ENCODE results near the gene RHBDF2.
A peak's percentile ranks its signal among the peaks of the same experiment; 100 is the strongest.

Gene RHBDF2
- 16.6 to 34.4 (median 20.3) reads per million in 4 donors for total RNA-seq

DNA sequence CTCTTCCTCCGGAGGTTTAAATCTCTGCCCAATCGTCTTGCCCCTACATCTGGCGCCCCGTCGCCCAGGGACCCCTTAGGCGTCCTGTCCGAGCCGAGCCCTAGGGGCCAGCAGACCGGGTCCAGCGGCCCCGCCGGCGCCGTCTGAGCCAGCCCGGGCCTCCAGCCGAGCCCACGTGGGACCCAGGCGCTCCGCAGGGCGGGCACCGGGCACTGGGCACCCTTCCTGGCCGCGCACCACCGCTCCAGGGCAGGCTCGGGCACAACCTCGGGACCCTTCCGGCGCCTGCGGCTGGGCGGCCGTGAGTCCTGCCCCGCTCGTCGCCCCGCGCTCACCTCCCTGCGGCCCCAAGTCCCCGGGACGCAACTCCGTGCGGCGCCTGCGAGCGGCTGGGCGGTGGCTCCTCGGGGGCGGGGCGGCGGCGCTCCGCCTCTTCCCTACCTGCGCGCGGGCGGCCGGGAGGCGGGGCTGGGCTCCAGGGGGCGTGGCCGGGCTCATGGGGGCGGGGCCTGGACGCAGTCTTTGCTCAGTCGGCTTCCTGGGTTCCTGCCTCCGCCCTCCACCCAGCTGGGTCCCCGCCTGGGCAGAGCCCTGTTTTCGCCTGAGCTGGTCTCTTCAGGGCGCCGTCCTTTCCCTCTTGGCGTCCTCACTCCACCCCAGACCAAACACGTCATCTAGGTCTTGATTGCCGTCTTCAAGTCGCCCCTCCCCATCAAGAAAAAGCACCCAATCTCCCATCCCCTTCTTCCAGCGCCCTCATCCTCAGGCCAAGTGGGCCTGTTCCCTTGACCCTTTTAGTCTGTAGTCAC is at the start of gene RHBDF2:
RHBDF2 (minus strand) TSS at position 406 of the 809 bp plus-strand sequence. CDS start 19,899 bp downstream, outside the sequence.
- peak; percentile 90 to 95 (median 92) for DNase-seq

DNA sequence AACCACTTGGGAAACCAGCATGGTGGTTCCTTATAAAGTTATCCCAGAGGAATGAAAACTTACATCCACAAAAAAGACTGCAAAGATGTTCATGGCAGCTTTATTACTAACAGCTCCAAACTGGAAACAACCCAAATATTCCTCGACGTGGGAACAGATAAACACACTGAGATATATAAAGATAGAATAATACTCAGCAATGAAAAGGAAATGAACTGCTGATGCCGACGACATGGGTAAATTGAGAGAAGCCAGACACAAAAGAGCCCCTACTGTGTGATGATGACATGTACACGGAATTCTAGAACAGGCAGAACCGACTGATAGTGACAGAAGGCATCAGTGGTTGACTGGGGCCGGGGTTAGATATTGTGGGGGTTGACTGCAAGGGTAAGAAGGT is 48.3 kb upstream of the RHBDF2 start:
- no peak for DNase-seq

DNA sequence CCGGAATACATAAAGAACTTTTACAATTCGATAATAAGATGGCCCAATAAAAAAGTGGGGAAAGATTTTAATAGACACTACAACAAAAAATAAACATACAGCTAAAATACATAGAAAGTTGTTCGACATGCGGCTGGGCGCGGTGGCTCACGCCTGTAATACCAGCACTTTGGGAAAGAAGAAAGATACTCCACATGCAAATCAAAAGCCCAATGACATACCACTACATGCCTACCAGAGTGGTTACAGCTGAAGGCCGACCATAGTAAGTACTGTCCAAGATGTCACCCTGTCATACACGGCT is 47.9 kb upstream of the RHBDF2 start:
- no peak for DNase-seq

DNA sequence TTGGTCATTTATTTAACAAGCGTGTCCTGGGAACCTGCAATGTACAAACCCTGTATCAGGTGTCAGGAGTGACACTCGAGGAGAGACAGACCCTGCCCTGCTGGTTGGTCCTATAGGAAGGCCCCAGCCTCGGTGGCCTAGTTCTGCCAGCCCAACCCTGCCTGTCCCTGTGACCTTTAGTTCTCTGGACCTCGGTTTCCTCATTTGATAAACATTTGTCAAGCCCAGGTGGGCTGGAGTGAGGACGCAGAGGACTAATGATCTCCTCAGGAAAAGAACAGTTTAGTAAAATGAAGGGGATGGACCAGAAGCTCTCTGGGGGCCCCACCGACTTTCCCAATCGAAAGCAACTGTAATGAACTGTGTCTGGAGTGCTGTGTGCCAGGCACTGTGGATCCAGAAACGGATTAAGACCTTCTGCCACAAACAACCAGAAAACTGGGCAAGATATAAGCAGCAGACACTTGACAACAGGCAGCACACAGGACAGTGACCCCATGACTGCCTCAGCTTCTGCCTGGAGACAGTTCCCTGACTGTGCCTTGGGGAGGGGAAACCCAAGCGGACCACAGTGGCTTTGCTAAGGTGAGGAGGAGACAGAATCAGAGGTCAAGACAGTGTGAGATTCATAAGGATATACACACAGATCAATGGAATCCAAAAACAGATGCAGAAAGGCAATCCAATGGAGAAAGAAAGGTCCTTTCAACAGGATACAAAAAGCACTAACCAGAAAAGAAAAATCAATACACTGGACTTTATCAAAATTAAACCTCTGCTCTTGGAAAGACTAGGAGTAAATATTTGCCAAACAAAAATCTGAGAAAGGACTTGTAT is 47.4 kb upstream of the RHBDF2 start:
- no peak for DNase-seq

DNA sequence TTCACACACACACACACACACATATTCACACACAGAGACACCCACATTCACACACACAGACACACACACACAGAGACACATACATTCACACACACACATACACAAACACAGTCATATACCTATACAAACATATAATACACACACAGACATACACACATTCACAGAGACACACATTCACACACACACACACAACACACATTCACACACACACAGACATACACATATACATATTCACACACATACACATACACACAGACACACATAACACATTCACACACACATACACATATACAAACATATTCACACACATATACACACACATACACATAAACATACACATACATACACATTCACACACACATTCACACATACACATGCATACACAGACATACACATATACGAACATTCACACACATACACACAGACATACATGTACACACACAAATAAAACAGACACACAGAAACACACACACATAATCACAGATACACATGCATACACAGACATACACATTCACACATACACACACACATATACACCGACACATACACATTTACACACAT is 46.5 kb upstream of the RHBDF2 start:
- no peak for DNase-seq

DNA sequence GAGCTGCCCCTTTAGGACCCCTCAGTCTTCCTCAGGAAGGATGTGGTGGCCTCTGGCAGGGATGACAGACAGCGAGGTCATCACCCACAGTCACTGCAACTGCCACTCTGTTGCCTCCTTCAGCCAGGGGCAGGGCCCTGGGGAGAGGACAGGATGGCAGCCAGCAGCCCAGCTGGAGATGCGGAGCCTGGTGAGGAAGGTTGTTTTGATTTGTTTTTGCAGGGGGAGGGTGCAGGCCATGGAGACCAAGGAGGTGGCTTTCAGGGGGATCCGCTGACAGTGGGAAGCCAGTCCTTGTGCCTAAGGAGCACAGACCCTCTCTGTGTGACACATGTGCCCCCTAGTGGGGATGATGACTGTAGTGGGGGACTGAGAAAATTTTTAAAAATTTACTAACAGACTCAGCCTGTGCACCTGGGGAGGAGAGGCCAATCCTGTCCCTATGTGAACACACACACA is 46.0 kb upstream of the RHBDF2 start:
- peak in 4 of 5 donors; percentile 30 to 45 (median 42) for DNase-seq

DNA sequence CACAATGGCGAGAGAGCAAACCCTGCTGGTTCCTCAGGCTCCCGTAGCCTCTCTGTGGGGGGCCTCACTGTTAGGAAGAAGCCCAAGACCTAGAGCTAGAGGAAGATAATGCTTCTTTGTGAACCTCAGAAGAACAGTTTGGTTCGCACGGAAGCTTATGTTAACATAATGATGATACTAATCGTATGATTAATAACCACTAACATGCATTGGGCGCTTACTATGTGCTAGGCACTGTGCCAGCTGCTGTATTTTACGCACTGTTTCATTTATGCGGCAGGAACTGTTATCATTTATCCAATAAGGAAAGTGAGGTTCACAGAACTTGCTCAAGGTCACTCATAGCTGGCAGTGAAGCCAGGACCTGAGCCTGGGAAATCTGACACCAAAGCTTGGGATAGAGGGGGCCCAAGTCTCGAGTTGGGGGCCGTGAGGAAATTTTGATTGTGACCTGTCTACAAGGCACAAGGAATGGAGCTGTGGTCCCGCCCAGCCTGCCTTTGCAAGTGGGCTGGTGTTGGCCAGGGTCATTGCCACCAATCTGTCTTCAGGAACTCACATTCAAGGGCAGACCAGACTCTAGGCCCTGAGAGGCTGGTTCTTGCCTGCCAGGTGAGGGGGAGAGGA is 45.4 kb upstream of the RHBDF2 start:
- DNase-seq, result no peak

DNA sequence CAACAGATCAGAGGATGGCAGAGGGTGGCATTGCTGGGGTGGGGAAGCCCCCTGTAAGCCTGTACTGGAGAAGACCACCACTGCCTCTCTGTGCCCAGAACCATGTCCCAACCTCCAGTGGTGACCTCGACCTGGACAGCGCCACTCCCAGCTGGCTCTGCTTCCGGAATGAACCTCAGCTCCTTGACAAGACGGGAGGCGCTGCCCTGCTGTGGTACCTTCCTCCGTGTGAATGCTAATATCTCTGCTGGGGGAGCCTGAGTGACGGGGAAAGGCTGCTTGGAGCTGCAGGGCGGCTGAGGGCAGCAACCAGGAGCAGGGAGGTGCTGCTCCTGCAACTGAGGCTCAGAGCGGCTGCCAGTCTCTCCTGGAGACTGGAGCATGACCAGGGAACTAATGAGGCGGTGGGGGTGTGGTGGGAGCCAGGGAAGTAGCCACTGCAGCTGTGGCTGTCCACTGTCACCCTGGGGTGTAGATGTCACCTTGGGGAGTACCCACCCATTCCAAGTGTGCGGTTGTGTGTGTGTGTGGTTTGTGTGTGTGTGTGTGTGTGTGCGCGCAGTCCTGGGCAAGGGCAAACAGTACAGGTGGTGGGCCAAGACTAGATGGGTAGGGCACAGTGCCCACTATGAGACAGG is 44.8 kb upstream of the RHBDF2 start:
- DNase-seq, result no peak

DNA sequence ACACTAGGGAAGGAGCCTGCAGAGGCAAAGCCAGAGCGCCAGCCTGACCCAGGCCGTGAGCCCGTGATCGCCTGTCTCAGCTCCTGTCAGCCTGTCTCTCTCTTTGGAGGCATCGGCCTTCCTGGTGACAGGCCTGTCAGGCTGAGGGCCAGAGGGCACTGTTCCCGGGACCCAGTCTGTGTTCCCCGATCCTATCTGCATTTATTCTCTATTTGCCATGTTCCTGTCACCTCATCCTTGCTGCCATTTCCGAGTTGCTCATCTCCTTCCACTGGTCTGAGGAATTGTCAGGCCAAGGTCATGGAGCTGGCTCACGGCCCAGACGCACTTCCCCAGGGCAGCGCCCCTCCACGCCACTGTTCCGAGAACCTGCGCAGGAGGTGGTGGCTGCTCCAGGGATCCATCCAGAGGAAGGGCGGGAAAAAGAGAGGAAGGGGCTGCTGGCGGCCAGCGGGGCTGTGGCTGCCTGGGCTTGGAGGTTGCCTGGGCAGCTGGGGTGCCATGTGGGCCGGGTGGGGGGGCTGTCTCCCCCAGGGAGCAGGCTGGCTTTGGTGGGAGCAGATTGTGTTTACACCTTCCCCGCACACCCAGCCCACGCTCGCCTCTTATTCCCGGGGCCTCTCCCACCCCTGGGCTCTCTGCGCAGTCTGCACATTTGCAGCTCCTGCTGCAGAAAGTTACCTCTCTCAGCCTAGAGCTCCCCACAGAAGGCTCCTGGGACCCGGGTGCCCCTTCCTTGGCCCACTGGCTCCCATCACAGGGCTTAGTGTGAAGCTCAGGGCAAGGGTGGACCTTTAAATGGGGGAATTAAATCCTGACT is 43.5 kb upstream of the RHBDF2 start:
- DNase-seq, result no peak

DNA sequence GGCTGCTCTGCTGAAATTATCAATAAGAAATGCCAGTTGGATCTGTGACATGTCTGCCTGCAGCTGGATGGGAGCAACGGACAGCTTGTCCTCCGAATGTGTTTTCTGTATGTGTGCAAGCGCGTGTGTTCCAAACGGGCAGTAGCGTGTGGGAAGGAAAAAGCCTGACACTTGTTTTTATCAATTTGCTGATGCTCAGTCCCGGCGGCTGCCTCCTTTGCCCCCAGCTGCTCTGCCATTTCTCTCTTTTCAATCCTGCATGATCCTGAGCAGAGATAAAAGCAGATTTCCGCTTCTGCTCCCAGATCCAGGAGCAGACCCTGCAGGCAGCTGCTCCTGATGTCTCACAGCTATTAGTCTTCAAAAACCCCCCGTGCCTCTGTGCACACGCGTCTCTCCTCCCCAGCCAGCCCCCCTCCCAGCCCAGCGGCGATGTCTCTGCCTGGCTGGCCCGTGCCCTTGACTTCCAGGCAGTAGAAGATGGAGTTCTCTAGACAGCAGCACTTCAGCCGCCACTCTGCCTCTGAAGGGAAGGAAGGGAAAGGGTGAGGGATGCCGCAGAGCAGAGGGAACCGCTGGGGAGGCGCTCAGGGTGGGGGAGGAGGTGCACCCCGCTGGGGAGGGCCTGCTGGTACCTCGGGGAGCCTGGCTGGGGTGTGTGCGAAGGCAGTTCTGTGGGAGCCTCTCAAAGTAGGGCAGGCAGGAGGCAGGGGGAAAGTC is 42.8 kb upstream of the RHBDF2 start:
- no peak for DNase-seq

DNA sequence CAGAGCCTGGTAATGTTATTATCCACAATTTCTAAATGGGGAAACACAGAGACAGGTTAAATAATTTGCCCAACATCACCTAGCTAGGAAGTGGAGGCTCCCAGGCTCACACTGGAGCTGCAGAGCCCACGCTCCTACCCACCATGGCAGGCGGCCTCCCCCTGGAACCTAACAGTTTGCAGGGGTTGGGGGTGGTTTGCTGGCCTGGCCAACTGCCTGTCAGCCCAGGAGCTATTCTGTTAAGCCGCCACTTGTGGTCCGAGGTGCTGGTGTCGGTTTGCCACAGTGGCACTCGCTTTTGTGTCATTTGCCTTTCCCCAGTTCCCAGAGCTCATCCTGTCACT is 42.2 kb upstream of the RHBDF2 start:
- no peak for DNase-seq

DNA sequence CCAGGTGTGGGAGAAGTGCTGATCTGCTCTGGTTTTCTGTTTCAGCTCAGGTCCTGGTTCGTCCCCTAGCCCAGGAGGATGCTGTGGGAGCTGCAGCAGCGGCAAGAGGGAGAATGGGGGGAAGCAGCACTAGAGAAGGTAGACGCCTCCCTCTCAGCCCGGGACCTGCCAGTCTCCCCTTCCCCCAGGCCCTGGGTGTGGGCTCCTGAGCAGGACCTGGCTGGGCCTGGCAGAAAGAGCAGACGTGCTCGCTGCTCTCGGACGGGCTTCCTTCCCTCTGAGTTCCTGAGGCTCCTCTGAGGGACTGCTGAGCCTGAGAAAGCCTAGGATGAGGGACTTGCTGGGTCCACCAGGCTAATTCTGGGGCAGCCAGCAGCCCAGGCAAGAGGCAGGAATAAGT is 41.8 kb upstream of the RHBDF2 start:
- no peak for DNase-seq

DNA sequence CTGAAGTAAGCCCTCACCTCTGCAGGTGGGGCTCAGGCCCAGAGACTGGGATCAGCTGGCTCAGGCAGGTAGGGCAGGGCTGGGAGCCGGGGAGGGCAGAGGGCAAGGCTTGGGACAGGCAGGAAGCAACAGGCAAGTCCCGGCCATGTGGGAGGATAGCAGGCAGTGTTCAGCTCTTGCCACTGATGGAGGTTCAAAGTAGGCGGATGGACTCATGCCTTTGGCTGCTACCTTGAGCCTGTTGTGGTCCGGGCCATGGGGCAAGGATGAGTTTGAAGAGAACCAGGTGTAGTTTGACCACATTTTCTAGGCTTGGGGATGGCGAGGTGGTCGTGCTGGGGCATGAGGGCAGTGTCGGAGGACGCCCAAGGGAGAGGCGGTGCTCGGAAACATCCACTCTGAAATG is 41.3 kb upstream of the RHBDF2 start:
- no peak for DNase-seq

DNA sequence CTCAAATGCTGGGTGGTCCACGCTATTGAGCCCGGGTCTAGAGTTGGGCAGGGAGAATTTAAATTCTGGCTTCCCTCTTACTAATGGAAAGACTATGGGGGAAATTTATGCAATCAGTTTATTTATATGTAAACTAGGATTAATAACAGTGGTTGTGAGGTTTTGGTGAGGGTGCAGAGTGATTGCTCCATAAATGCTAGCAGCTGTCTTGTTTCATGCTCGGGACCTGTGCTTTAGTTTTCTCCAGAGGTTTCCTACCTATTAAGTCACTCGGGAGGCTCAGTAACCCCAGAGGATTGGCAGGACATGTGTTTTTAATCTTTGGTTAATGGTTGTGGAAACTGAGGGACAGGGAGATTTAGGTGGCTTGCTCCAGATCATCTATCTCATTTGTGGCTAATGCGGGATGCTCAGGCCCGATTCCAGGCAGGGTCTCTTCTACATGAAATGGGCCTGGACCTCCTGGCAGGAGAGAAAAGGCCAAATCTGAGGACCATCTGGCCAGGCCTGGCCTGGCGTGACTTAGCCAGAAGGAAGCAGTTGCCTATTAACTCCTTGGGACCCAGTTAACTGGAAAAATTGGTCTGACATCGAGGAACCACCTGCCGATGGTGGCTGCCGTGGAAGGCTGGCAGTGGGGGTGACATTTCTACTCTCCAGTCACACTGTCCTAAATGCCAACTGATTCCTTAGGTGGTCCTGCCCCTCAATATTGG is 40.7 kb upstream of the RHBDF2 start:
- DNase-seq, result no peak

DNA sequence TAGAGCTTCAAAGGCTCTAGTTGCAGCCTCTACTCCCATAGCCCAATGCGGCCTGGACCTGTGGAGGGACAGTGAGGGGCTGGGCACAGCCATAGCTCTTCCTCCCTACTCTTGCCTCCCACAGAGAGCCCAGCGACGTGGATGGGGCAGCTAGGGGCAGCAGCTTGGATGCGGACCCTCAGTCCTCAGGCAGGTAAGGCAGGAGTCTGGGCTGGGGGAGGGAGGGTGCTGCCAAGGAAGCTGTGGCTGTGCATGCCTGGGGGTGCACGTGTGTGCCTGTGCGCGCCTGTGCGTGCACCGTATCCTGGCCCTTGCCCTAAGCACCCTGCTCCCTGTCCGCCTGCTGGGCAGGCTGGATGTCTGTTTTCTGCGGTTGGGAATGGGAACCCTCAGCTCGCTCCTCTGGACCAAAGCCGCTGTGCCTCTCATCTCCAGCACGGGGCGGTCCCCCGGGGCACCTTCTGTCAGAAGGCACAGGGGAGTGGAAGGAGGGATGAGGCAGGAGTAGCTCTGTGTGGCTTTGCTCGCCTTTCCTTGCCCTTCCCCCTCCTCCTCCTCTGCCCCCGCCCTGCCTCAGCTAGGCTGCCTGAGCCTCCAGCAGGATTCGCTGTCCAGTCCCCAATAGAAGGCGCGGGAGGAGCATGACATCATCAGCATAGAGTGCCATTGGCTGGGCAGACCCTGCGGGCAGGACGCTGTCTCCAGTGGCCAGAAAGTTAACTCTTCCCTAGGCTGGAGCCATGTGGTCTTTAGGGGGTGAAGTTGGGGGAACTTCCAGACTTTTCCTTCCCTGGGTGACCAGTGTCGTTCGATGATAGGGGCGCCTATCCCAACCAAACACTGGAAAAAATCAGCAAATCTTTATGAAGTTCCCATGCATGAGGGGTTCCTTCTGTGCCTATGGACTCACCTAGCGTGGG is 39.4 kb upstream of the RHBDF2 start:
- peak in 1 of 5 donors; percentile 26 for DNase-seq

DNA sequence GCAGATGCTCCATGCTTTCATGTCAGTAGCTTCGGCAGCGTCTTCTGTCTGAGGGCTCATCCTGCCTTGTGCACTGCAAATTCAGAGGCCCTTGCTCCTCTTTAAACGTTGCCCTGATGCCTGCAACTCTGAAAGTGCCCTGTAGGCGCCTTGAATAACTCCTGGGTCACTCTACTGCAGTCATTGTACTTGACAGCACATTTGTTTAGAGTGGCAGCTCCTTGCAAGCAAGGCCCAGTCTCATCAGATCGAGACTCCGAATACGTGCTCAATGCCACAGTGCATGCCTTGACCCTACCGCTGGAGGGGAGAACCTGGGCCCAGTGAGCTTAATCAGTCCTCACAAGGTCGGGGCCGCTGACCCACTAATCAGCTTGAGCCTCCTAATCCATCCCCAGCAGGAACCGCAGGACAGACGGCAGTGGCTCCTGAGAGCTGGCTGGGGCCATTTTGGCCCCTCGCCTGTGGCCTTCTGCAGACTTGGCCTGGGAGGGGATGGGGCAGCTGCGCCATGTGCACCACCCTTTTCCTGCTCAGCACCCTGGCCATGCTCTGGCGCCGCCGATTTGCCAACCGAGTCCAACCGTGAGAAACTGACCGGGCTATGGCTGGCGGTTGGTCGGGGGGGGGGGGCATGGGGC is 38.5 kb upstream of the RHBDF2 start, which contains the start of gene PRCD:
PRCD (plus strand) TSS at position 414 of the 641 bp plus-strand sequence; CDS start at position 512, 98 bp downstream.
- no peak for DNase-seq

DNA sequence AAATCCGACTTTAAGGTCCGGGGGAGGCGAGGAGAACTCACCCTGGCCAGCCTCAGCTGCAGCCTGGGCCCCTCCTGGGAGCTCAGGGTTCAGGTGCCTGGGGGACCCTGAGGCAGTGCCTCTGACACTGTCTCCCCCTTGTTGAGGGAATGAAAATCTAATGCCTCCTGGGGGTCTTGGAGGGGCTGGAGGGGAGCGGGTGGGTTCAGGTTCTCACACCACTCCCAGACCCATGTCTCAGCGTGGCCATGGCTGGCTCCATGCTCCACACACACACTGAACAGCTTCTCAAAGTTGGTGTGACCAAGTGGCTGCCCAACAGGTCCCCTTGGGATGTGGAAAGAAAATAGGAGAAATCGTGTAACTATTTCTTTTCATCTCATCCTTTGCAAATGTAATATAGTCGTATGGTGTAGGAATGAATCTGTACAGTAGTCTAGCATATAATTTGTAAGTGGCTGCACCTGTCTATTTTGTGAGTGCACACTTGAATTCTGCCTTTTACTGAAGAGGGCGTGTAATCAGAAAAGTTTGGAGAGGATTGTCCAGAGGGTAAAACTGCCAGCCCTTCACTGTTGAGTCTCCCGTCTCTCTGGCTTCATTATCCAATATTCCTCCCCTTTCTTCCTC is 37.8 kb upstream of the RHBDF2 start:
- no peak for DNase-seq

DNA sequence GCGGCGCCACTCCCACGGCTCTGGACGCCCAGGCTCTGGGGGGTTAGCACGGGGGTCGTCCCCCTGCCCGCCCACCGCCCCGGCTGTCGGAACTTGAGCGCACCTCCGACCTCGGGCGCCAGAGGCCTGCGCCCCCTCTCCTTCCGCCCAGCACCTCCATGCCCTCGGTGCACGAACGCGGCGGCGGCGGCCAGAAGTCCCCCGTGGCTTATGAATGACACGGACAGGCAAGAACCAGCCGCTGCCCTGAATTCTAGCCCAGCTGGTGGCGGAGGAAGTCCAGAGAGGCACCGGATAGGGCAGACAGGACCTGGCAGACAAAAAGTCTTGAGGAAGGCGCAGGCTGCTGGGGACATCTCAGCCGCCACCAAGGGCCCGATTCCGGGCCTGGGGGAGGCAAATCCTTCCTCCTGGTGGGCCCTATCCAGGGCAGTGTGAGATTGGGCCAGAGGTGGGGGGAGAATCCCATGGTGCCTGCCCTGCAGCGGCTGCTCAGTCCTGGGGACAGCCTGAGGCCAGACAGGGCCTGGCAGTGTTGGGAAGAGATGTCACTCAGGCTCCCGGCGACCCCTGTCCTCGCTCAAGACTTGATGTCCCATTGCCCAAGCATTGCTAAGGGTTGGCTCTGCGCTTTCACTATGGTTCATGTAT is 37.2 kb upstream of the RHBDF2 start:
- DNase-seq, result no peak

Measured in T-helper 1 cell (primary cell).